GM23338 (cell line): ENCODE measurements around the gene MBD2. TPM values are rescaled to one million over a fixed set of nuclear protein-coding genes. Genes with fewer than 3 reads are reported as not detected.

Experiments
- ATAC-seq: fragments of 200-7000 bp; cut with Tn5 transposase; 3 replicates; pipeline ENCODE4 v1.9.1; 2020
- DNase-seq: peaks from one replicate; pipeline ENCODE4 v3.0.0-alpha.2; 2015; ENCODE audit warnings: low spot score
- H2AFZ ChIP-seq: fragments of 200-600 bp; sonication (generic); 2 replicates; pipeline ENCODE4 v1.8.0; 2016; ENCODE audit warnings: antibody characterized with exemption, mild to moderate bottlenecking, moderate library complexity
- H3F3A ChIP-seq: fragments of 200-600 bp; sonication (generic); replicated peaks from 2 replicates; pipeline ENCODE4 v1.8.0; 2017; ENCODE audit warnings: antibody characterized with exemption, mixed run types, low read depth
- H3K27ac ChIP-seq: fragments of 200-600 bp; sonication (generic); 2 replicates; pipeline ENCODE4 v1.6.1; 2016; ENCODE audit warnings: low read depth
- H3K27me3 ChIP-seq: fragments of 200-600 bp; sonication (generic); 2 replicates; pipeline ENCODE4 v1.8.0; 2016; ENCODE audit warnings: mild to moderate bottlenecking, mixed run types, moderate library complexity; ENCODE audit not compliant: insufficient read depth
- H3K36me3 ChIP-seq: fragments of 200-600 bp; sonication (generic); 2 replicates; pipeline ENCODE4 v1.8.0; 2016; ENCODE audit warnings: mild to moderate bottlenecking; ENCODE audit not compliant: insufficient read depth
- H3K4me1 ChIP-seq: fragments of 200-600 bp; sonication (generic); 2 replicates; pipeline ENCODE4 v1.8.0; 2016; ENCODE audit warnings: mild to moderate bottlenecking, moderate library complexity; ENCODE audit not compliant: insufficient read depth
- H3K4me2 ChIP-seq: fragments of 200-600 bp; sonication (generic); 2 replicates; pipeline ENCODE4 v1.7.1; 2017; ENCODE audit warnings: mixed run types
- H3K4me3 ChIP-seq: fragments of 200-600 bp; sonication (generic); 2 replicates; pipeline ENCODE4 v1.6.1; 2016; ENCODE audit warnings: mixed run types
- H3K79me2 ChIP-seq: fragments of 200-600 bp; sonication (generic); replicated peaks from 2 replicates; pipeline ENCODE4 v1.8.0; 2017; ENCODE audit warnings: mild to moderate bottlenecking; ENCODE audit not compliant: insufficient read depth
- H3K9me2 ChIP-seq: fragments of 200-600 bp; sonication (generic); 2 replicates; pipeline ENCODE4 v1.8.0; 2017; ENCODE audit not compliant: insufficient read depth
- H4K20me1 ChIP-seq: fragments of 200-600 bp; sonication (generic); replicated peaks from 2 replicates; pipeline ENCODE4 v1.8.0; 2017; ENCODE audit warnings: mild to moderate bottlenecking; ENCODE audit not compliant: insufficient read depth
- H3K27ac Mint-ChIP-seq: 2 replicates; pipeline ENCODE4 v1.8.0; 2020; ENCODE audit warnings: inconsistent platforms, mild to moderate bottlenecking, moderate library complexity, mixed read lengths
- H3K27me3 Mint-ChIP-seq: 3 replicates; pipeline ENCODE4 v1.8.0; 2022; ENCODE audit warnings: low read depth, mild to moderate bottlenecking, moderate library complexity, mixed read lengths, inconsistent platforms; ENCODE audit not compliant: insufficient read depth, poor library complexity
- H3K36me3 Mint-ChIP-seq: 3 replicates; pipeline ENCODE4 v1.8.0; 2021; ENCODE audit warnings: low read depth, mild to moderate bottlenecking, inconsistent platforms, moderate library complexity, mixed read lengths
- H3K4me1 Mint-ChIP-seq: 3 replicates; pipeline ENCODE4 v1.8.0; 2020; ENCODE audit warnings: mild to moderate bottlenecking, inconsistent platforms, mixed read lengths
- H3K4me3 Mint-ChIP-seq: 3 replicates; pipeline ENCODE4 v1.8.0; 2021; ENCODE audit warnings: moderate library complexity, mild to moderate bottlenecking, inconsistent platforms, mixed read lengths
- H3K9me3 Mint-ChIP-seq: 3 replicates; pipeline ENCODE4 v1.8.0; 2020; ENCODE audit warnings: moderate library complexity, mild to moderate bottlenecking, inconsistent platforms, mixed read lengths
- CREB1 ChIP-seq: fragments of 250-450 bp; sonication (Bioruptor Pico); IDR thresholded peaks from 2 replicates; pipeline ENCODE4 v1.5.0; 2020; ENCODE audit warnings: low read depth, mild to moderate bottlenecking, moderate library complexity
- EZH2phosphoT487 ChIP-seq: fragments of 200-600 bp; sonication (generic); IDR thresholded peaks from one replicate; pipeline ENCODE4 v1.8.1; 2018; ENCODE audit warnings: antibody characterized with exemption; ENCODE audit not compliant: unreplicated experiment
- JUNB ChIP-seq: IDR thresholded peaks from one replicate; pipeline ENCODE4 v1.6.1; 2016; ENCODE audit warnings: antibody characterized with exemption; ENCODE audit not compliant: unreplicated experiment
- POLR2AphosphoS5 ChIP-seq: IDR thresholded peaks from 2 replicates; pipeline ENCODE4 v1.6.1; 2016; ENCODE audit warnings: antibody characterized with exemption, low read depth
- polyA plus RNA-seq: library from polyadenylated mRNA; unstranded; fragments of >200 nt; fragmentation: Nextera tagmentation; extraction: Ambion mirVana; gene quantifications from 2 replicates; pipeline ENCODE4 v1.2.1, GENCODE V29; 2016
- total RNA-seq: library from RNA; depleted of rRNA; stranded (reverse); fragments of >200 nt; shearing (Covaris generic); gene quantifications from 2 replicates; pipeline ENCODE4 v1.2.3, GENCODE V29; 2014
- TF ChIP-seq, protein P1 (sequence below): fragments of 250-450 bp; sonication (Bioruptor Pico); IDR thresholded peaks from 2 replicates; pipeline ENCODE4 v1.5.0; 2020; ENCODE audit warnings: mild to moderate bottlenecking, moderate library complexity

Gene MBD2
- total and polyA plus RNA-seq, 2 experiments from 2014 or later: 11.2 to 39.2 TPM

DNA sequence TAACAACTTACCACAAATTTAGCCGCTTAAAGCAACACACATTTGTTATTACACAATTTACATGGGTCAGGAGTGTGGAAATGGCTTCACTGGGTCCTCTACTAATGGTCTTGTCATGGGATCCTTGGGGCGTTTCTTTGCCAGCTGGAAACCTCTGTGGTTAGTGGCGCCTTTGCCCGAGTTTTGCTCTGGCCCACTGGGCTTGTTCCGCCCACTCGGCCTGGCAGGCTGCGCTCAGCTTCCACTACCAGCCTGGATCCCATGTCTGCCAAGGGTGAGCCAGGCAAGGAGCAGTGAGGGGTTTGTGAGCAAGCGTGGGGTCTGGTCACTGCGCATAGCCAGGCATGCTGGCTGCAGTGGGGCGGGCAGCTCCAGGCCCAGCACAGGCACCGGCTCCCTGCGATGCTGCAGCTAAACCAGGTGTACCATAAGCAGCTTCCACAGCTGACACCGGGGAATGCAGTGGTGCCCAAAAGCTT is 16.2 kb upstream of the MBD2 start (continued):
- TF ChIP-seq POLR2AphosphoS5: no peak
- no peak for TF ChIP-seq JUNB

DNA sequence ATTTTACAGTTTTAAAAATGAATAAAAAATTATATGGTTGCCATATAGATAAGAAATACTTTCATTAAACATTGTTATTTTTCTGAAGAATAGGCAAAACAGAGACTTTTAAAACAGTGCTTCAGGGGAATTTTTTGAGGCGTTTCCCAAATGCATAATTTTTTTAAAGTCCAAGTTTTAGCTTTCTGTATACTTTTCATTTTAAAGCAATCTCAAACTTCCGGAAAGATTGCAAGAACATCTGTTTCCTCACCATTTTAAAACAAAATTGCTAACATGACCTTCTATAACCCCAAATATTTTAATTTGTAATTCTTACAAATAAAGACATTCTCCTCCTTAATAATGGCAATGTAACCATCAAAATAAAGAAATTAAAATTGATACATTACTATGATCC is 15.1 kb upstream of the MBD2 start:
- no peak for ATAC-seq

More for the DNA sequence above, 15.1 kb upstream of the MBD2 start:
- H3K27ac Mint-ChIP-seq: no peak overlapping the region
- no peak overlapping the region for H3K4me3 Mint-ChIP-seq
- peaks cover 2% of the 10 kb centered on the region; the same call in 1 of the 3 replicates for H3K9me3 Mint-ChIP-seq
- no peaks in the 10 kb centered on the region for H3K27me3 ChIP-seq
- no peaks in the 10 kb centered on the region for H3K36me3 Mint-ChIP-seq
- no peak overlapping the region for H2AFZ ChIP-seq
- H3K4me1 Mint-ChIP-seq: no peaks in the 10 kb centered on the region; the same call in 2 of the 3 replicates
- no peaks in the 10 kb centered on the region for H4K20me1 ChIP-seq
- H3K79me2 ChIP-seq: no peaks in the 10 kb centered on the region
- no peak for DNase-seq
- H3K36me3 ChIP-seq: no peaks in the 10 kb centered on the region
- H3K4me2 ChIP-seq: no peak overlapping the region
- H3K9me2 ChIP-seq: no peaks in the 10 kb centered on the region
- H3K4me3 ChIP-seq: no peak overlapping the region
- peaks cover 5% of the 10 kb centered on the region for H3K27me3 Mint-ChIP-seq
- no peaks in the 10 kb centered on the region for H3F3A ChIP-seq
- TF ChIP-seq CREB1 (no peak), EZH2phosphoT487 (no peak)
- TF ChIP-seq, protein P1, sequence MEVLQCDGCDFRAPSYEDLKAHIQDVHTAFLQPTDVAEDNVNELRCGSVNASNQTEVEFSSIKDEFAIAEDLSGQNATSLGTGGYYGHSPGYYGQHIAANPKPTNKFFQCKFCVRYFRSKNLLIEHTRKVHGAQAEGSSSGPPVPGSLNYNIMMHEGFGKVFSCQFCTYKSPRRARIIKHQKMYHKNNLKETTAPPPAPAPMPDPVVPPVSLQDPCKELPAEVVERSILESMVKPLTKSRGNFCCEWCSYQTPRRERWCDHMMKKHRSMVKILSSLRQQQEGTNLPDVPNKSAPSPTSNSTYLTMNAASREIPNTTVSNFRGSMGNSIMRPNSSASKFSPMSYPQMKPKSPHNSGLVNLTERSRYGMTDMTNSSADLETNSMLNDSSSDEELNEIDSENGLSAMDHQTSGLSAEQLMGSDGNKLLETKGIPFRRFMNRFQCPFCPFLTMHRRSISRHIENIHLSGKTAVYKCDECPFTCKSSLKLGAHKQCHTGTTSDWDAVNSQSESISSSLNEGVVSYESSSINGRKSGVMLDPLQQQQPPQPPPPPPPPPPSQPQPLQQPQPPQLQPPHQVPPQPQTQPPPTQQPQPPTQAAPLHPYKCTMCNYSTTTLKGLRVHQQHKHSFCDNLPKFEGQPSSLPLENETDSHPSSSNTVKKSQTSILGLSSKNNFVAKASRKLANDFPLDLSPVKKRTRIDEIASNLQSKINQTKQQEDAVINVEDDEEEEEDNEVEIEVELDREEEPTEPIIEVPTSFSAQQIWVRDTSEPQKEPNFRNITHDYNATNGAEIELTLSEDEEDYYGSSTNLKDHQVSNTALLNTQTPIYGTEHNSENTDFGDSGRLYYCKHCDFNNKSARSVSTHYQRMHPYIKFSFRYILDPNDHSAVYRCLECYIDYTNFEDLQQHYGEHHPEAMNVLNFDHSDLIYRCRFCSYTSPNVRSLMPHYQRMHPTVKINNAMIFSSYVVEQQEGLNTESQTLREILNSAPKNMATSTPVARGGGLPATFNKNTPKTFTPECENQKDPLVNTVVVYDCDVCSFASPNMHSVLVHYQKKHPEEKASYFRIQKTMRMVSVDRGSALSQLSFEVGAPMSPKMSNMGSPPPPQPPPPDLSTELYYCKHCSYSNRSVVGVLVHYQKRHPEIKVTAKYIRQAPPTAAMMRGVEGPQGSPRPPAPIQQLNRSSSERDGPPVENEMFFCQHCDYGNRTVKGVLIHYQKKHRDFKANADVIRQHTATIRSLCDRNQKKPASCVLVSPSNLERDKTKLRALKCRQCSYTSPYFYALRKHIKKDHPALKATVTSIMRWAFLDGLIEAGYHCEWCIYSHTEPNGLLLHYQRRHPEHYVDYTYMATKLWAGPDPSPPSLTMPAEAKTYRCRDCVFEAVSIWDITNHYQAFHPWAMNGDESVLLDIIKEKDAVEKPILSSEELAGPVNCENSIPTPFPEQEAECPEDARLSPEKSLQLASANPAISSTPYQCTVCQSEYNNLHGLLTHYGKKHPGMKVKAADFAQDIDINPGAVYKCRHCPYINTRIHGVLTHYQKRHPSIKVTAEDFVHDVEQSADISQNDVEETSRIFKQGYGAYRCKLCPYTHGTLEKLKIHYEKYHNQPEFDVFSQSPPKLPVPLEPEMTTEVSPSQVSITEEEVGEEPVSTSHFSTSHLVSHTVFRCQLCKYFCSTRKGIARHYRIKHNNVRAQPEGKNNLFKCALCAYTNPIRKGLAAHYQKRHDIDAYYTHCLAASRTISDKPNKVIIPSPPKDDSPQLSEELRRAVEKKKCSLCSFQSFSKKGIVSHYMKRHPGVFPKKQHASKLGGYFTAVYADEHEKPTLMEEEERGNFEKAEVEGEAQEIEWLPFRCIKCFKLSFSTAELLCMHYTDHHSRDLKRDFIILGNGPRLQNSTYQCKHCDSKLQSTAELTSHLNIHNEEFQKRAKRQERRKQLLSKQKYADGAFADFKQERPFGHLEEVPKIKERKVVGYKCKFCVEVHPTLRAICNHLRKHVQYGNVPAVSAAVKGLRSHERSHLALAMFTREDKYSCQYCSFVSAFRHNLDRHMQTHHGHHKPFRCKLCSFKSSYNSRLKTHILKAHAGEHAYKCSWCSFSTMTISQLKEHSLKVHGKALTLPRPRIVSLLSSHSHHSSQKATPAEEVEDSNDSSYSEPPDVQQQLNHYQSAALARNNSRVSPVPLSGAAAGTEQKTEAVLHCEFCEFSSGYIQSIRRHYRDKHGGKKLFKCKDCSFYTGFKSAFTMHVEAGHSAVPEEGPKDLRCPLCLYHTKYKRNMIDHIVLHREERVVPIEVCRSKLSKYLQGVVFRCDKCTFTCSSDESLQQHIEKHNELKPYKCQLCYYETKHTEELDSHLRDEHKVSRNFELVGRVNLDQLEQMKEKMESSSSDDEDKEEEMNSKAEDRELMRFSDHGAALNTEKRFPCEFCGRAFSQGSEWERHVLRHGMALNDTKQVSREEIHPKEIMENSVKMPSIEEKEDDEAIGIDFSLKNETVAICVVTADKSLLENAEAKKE (CRISPR knock-in tag): no peak
- no peak overlapping the region for H3K27ac ChIP-seq
- no peaks in the 10 kb centered on the region; the same call in 1 of the 2 replicates for H3K4me1 ChIP-seq
